ENCODE measurements around the gene IRAG1.

The IRAG1 gene

DNA sequence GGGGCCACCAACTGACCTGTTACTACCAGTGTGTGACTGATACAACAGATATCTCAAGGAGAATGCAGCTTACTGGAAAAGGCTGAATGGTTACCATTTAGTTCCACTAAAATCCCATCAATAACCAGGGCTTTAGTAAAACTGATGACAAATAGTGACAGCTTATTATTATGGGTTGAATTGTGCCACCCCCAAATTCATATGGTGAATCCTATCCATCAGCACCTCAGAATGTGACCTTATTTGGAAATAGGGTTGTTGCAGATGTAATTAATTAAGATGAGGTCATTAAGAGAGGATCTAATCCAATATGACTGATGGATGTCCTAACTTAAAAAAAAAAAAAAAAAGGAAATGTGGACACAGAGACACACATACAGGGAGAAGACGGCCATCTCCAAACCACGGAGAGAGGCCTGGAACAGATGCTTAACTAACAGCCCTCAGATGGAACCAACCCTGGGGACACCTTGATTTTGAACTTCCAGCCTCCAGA is 27.4 kb upstream of the IRAG1 start:
- H3K4me1 Mint-ChIP-seq = peaks cover 7% of the 10 kb centered on the region
- H3K9me3 Mint-ChIP-seq = no peaks in the 10 kb centered on the region
- ATAC-seq (ENCODE audit: low read depth) (no peak), DNase-seq (ENCODE audit: low spot score in 2 of 2) (no peak)
- no peak overlapping the region for H3K4me3 Mint-ChIP-seq
- peaks cover 7% of the 10 kb centered on the region for H3K27me3 Mint-ChIP-seq
- H3K27ac Mint-ChIP-seq = no peak overlapping the region
- peaks cover 3% of the 10 kb centered on the region for H3K36me3 Mint-ChIP-seq

DNA sequence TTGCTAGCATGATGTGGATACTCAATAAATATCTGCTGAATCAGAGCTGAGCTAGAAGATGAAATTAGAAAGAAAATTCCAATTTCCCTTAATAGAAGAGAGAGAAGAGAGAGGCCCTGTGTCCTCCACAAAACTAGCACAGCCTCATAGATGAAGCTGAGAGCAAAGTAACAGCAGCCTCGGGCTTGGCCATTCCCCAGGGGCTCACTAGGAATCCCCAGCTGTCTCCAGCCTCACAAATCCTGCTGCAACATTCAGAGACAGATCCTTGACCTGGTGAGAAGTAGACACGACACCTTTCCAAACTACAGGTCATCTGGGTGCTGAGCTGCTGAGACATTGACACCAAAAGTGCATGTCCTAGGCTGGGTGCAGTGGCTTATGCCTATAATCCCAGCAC is 26.1 kb upstream of the IRAG1 start:
- no peaks in the 10 kb centered on the region for H3K9me3 Mint-ChIP-seq
- H3K4me1 Mint-ChIP-seq = no peaks in the 10 kb centered on the region
- no peak overlapping the region for H3K27ac Mint-ChIP-seq
- DNase-seq (ENCODE audit: low spot score in 2 of 2) (no peak), ATAC-seq (ENCODE audit: low read depth) (no peak)
- H3K27me3 Mint-ChIP-seq = peaks cover 7% of the 10 kb centered on the region
- H3K4me3 Mint-ChIP-seq = no peak overlapping the region
- peaks cover 3% of the 10 kb centered on the region for H3K36me3 Mint-ChIP-seq

DNA sequence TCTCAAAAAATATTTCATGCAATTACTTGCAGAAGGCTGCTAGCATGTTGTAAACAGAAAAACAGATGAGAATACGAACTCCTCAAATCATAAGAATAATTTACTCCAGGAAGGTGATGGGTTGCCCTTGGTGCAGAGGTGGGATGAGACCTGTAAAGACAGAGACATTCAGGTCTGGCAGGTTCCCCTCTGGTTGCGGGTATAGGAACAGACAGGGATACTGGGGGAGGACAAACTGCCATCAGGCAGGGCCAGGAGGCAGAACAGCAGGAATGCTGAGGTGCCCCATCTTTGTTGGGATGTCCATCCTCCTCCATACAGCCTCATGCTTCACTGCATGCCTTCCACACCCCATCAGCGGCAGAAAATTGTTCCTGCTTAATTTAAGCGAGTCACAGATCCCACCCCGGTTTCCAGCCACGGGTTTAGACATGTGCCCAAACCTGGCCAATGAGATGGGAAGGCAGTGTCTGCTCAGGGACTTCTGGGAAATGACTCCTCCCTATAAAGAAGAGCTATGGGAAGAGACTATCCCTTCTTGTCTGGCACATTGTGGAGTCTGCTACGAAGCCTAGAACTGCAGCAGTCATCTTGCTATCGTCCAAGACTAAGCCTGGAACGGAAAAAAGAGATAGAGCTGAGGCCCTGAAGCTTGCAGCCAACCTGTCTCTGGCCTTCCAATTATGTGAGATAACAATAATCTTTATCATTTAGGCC is 23.1 kb upstream of the IRAG1 start:
- no peak overlapping the region for H3K4me3 Mint-ChIP-seq
- peaks cover 3% of the 10 kb centered on the region for H3K36me3 Mint-ChIP-seq
- no peaks in the 10 kb centered on the region for H3K4me1 Mint-ChIP-seq
- H3K9me3 Mint-ChIP-seq = no peaks in the 10 kb centered on the region
- H3K27ac Mint-ChIP-seq = no peak overlapping the region
- peaks cover 7% of the 10 kb centered on the region for H3K27me3 Mint-ChIP-seq
- ATAC-seq (ENCODE audit: low read depth) (no peak), DNase-seq (ENCODE audit: low spot score in 2 of 2) (no peak)

DNA sequence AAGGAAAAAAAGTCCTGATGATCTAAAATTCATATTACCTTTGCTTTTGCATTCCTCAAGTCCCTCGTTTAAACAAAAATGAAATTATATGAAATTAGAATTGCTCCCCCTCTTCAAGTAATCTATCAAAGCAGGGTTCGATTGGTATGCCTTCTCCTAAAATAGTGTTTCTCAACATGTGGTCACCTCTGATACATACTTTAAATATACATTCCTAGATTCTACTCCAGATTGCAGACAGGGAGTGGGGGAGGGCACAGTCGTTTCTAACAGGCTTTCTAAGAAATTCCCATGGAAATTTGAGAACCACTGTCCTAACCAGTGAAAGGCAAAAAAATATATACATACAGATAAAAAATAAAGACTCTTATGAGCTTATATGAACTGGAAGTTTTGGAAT is 22.6 kb upstream of the IRAG1 start:
- Mint-ChIP-seq H3K27ac (no peak overlapping the region), H3K9me3 (no peaks in the 10 kb centered on the region), H3K36me3 (peaks cover 3% of the 10 kb centered on the region), H3K4me3 (no peak overlapping the region), H3K27me3 (peaks cover 7% of the 10 kb centered on the region), H3K4me1 (no peaks in the 10 kb centered on the region)
- DNase-seq (ENCODE audit: low spot score in 2 of 2) (no peak), ATAC-seq (ENCODE audit: low read depth) (no peak)

DNA sequence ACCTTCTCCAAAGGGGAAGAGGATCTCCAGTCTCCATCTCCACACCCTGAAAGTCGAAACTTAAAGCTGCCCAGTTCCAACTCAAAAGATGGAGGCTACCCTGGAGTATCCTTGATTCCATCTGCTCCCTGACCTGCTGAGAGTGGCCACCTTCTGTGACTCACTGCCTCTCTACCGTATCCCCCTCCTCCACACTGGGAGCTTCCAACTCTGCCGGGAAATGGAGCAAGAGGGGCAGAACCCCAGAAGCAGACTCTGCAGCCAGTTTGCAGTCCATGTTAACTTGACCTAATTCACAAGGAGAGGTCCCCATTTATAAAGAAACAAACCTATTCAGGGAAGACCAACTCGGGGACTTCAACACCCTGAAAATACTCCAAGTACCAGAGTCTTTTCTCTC is 22.0 kb upstream of the IRAG1 start:
- no peak overlapping the region for H3K4me3 Mint-ChIP-seq
- peaks cover 7% of the 10 kb centered on the region for H3K27me3 Mint-ChIP-seq
- no peak for ATAC-seq (ENCODE audit: low read depth)

DNA sequence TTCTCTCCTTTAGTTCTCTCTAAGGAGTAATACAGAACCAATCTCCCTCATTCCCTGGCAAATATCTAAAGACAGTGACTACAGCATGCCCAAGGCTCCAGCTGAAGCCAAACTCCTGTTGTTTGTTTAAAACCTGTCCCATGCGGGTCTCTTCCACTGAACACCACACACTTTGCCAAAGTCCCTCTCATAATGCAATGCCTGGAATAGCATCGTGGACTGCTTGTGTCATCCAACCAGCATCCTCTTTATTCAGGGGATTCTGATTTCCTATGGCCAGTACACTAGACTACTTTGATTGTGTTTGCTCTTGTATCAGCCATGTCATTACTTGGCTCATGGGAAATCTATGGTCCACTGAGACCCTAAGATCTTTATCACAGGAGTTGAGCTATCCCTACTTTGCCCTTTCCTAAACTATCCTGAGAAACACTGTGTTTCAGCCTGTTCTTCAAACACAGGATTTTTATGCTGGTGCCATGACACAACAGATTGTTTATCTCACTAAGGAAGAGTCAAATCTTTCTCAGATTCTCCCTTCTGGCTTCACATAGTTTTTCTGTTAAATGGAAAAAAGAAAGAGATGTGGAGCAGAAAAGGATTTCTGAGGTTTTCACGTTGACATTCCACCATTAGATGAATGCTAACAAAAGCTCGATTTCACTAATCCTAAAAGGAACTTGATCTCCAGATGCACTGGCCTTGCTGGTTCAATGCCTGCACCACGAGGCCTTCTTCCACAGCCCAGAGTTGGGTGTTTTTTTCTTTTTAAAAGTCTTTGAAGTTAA is 15.9 kb upstream of the IRAG1 start:
- Mint-ChIP-seq H3K4me3 (no peak overlapping the region), H3K36me3 (no peaks in the 10 kb centered on the region), H3K27ac (no peak overlapping the region), H3K9me3 (no peaks in the 10 kb centered on the region), H3K4me1 (no peaks in the 10 kb centered on the region), H3K27me3 (no peaks in the 10 kb centered on the region)
- DNase-seq (ENCODE audit: low spot score in 2 of 2) = no peak
- no peak for ATAC-seq (ENCODE audit: low read depth)

More for the DNA sequence above, 22.0 kb upstream of the IRAG1 start:
- DNase-seq (ENCODE audit: low spot score in 2 of 2) = no peak
- Mint-ChIP-seq H3K4me1 (no peaks in the 10 kb centered on the region), H3K27ac (no peak overlapping the region), H3K36me3 (peaks cover 3% of the 10 kb centered on the region), H3K9me3 (no peaks in the 10 kb centered on the region)

DNA sequence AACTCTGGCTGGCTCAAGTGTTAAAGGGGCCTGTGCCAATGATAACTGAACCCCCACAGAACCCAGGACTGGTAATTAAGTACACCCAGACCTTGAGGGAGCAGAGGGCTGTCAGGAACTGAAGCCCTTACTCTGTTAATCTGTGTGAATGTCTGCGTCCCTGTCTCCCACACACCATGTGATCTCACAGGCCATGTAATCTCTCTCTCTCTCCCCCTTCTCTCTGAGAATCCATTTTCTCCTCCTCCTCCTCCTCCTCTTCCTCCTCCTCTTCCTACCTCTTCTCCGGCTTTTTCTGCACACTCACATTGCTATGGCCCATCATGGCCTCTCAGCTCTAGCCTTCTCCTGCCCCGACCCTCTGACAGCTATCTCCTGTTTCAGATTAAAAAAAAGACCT is 14.6 kb upstream of the IRAG1 start:
- no peak for ATAC-seq (ENCODE audit: low read depth)
- Mint-ChIP-seq H3K9me3 (no peaks in the 10 kb centered on the region), H3K36me3 (no peaks in the 10 kb centered on the region), H3K27ac (no peak overlapping the region), H3K4me3 (no peak overlapping the region), H3K4me1 (no peaks in the 10 kb centered on the region), H3K27me3 (peaks cover under 1% of the 10 kb centered on the region)
- DNase-seq (ENCODE audit: low spot score in 2 of 2) = no peak

DNA sequence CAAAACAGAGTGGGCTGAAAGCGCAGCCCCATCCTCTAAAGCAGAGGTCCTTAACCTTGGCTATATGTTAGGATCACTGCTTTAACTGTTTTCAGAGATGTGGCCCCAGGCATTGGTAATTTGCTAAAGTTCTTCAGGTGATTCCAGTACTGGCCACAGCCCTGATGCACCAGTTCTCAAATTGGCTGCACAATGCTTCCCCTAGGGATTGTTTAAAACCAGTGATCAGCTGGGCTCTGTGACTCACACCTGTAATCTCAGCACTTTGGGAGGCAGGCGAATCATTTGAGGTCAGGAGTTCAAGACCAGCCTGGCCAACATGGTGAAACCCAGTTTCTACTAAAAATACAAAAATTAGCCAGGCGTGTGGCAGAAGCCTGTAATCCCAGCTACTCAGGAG is 8.4 kb upstream of the IRAG1 start:
- no peaks in the 10 kb centered on the region for H3K4me1 Mint-ChIP-seq

DNA sequence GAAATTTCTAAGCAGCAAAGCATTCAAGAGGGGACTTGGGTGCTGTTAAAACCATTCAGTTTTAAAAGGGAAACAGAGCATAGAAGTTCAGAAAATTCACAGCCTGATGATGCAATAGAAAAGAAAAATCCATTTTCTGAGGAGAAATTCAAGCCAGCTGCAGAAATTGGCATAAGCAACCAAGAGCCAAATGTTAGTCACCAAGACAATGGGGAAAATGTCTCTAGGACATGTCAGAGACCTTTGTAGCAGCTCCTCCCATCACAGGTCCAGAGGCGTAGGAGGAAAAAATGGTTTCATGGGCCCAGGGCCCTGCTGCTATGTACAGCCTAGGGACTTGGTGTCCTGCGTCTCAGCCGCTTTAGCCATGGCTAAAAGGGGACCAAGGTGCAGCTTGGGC is 5.5 kb upstream of the IRAG1 start:
- H3K27me3 Mint-ChIP-seq = peaks cover 1% of the 10 kb centered on the region
- no peak overlapping the region for H3K27ac Mint-ChIP-seq
- H3K9me3 Mint-ChIP-seq = no peaks in the 10 kb centered on the region
- no peak for ATAC-seq (ENCODE audit: low read depth)
- H3K4me3 Mint-ChIP-seq = no peak overlapping the region
- H3K4me1 Mint-ChIP-seq = no peaks in the 10 kb centered on the region
- H3K36me3 Mint-ChIP-seq = peaks cover 5% of the 10 kb centered on the region
- DNase-seq (ENCODE audit: low spot score in 2 of 2) = no peak

More for the DNA sequence above, 8.4 kb upstream of the IRAG1 start:
- ATAC-seq (ENCODE audit: low read depth) (no peak), DNase-seq (ENCODE audit: low spot score in 2 of 2) (no peak)
- H3K9me3 Mint-ChIP-seq = no peaks in the 10 kb centered on the region
- H3K36me3 Mint-ChIP-seq = peaks cover 5% of the 10 kb centered on the region
- H3K27ac Mint-ChIP-seq = no peak overlapping the region
- peaks cover 1% of the 10 kb centered on the region for H3K27me3 Mint-ChIP-seq
- H3K4me3 Mint-ChIP-seq = no peak overlapping the region

DNA sequence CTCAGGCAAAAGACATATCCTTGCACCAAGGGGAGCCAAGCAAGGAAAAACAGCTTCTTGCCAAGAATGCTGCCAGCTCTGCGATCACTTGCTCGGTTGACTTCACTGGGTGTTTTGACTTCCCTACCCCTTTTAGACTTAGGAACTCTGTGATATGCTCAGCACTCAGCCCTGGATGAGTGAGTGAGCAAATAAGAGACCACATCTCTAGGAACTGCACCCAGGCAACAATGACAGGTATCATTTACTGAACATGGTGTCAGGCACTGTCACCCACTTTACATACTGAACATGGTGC is 3.7 kb upstream of the IRAG1 start:
- no peaks in the 10 kb centered on the region for H3K9me3 Mint-ChIP-seq
- H3K4me3 Mint-ChIP-seq = no peak overlapping the region
- ATAC-seq (ENCODE audit: low read depth) (no peak), DNase-seq (ENCODE audit: low spot score in 2 of 2) (no peak)
- peaks cover 5% of the 10 kb centered on the region for H3K36me3 Mint-ChIP-seq
- peaks cover 1% of the 10 kb centered on the region for H3K27me3 Mint-ChIP-seq
- H3K27ac Mint-ChIP-seq = no peak overlapping the region
- H3K4me1 Mint-ChIP-seq = no peaks in the 10 kb centered on the region

DNA sequence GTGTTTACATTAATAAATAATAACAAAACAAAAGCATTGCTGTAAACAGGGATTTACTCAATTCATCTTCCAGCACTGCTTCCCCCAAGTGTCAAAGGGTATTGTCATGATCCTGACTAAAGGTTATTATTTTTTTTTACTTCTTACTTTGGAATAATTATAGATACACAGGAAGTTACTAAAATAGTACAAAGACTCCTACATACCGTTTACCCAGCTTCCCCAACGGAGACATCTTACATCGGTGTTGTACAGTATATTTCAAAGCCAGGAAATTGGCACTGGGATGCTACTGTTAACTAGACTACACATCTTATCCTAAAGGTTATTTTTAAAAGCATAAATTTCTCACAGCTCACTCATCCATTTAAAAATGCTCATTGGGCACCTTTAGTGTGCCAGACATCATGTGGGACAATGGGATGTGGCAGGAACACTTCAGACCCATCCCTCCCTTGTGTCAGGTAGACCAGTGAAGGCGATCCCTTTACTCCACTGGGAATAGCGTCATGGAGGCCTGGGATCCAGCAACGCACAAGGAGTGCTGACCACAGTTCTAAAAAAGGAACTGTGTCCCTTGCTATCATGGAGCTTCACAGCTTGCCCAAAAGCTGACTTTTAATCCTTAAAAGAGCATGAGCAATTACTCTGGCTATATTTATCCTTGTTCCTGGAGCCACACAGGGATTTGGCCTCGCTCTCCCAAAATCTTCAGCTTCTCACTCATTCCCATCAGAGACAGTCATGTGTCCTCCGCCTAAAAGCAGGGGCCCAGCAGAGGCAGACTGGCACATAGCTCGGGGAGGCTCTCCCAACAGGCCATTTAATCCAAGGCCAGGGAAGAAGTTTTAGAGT is 3.1 kb upstream of the IRAG1 start:
- no peak overlapping the region for H3K27ac Mint-ChIP-seq
- H3K4me1 Mint-ChIP-seq = no peaks in the 10 kb centered on the region
- no peak overlapping the region for H3K4me3 Mint-ChIP-seq

DNA sequence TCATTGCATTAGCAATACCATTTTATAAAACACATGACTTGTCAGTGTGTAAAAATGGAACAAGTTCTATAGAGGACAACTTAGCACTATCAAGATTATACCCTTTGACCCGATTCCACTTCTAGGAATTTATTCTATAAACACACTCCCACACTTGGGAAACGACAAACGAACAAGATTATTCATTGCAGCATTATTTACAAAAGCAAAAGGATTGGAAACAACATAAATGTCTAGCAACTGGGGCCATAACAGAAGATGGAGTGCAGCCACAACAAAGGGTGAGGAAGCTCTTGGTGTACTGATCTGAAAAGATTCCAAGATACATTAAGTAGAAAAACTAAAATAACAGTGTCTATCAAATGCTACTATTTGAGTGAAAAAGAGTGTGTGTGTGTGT is 2.3 kb upstream of the IRAG1 start:
- H3K27me3 Mint-ChIP-seq = peaks cover 4% of the 10 kb centered on the region

More for the DNA sequence above, 3.1 kb upstream of the IRAG1 start:
- no peaks in the 10 kb centered on the region for H3K9me3 Mint-ChIP-seq
- DNase-seq (ENCODE audit: low spot score in 2 of 2) = no peak
- no peak for ATAC-seq (ENCODE audit: low read depth)
- peaks cover 4% of the 10 kb centered on the region for H3K27me3 Mint-ChIP-seq
- H3K36me3 Mint-ChIP-seq = peaks cover 5% of the 10 kb centered on the region

DNA sequence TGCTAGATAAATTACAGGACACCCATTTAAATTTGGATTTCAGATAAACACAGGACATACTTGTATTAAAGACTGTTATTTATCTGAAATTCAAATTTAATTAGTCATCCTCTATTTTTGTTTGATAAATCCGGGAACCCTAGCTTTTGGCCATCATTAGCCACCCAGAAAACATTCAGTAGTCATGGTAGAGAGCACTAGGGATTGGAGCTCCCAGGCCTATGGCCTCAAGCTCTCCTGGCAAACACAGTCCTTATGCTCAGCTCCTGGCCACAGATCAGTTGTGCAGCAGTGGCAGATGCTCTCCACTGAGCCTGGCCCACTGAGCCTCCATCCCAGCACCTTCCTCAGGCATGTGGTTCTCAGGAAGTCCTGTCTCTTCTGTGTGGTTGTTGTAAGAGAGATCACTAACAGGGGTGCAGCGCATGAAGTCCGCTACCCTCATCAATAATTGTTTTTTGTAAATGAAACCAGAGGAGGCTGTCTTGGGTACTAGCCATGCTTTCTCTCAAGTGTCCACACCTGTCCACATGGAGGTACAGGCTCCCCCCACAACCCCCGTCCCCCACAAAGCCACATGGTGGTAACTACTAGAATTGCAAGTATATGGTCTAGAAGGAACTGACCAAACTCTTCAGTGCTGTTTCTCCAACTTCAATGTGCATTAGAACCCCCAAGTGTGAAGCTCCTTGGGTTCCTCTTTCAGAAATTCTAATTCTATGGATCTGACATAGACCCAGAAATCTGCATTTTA is 1.1 kb upstream of the IRAG1 start:
- H3K27ac Mint-ChIP-seq = no peak overlapping the region
- peaks cover 4% of the 10 kb centered on the region for H3K27me3 Mint-ChIP-seq
- no peak overlapping the region for H3K4me3 Mint-ChIP-seq
- no peak for DNase-seq (ENCODE audit: low spot score in 2 of 2)
- no peaks in the 10 kb centered on the region for H3K9me3 Mint-ChIP-seq
- ATAC-seq (ENCODE audit: low read depth) = no peak
- H3K36me3 Mint-ChIP-seq = peaks cover 5% of the 10 kb centered on the region
- no peaks in the 10 kb centered on the region for H3K4me1 Mint-ChIP-seq

More for the DNA sequence above, 2.3 kb upstream of the IRAG1 start:
- peaks cover 5% of the 10 kb centered on the region for H3K36me3 Mint-ChIP-seq
- no peak overlapping the region for H3K27ac Mint-ChIP-seq
- H3K9me3 Mint-ChIP-seq = no peaks in the 10 kb centered on the region
- H3K4me1 Mint-ChIP-seq = no peaks in the 10 kb centered on the region
- H3K4me3 Mint-ChIP-seq = no peak overlapping the region
- no peak for DNase-seq (ENCODE audit: low spot score in 2 of 2)
- ATAC-seq (ENCODE audit: low read depth) = no peak
